B cell (primary cell): ENCODE measurements around the gene ONECUT3. TPM values are rescaled to one million over a fixed set of nuclear protein-coding genes. Genes with fewer than 3 reads are reported as not detected.

Source experiments
- ATAC-seq: fragments of 200-7000 bp; cut with Tn5 transposase; one replicate; pipeline ENCODE4 v1.10.0; 2021; ENCODE audit warnings: low read depth, mild to moderate bottlenecking, moderate number of reproducible peaks, moderate library complexity
- CTCF ChIA-PET: fragments of 350-600 bp; sonication (Branson Sonifier 250); formaldehyde crosslinking; loops from one replicate; lab custom pipeline; 2021; ENCODE audit warnings: antibody characterized with exemption, inconsistent platforms; lab: Charles Lee
- POLR2A ChIA-PET: fragments of 350-600 bp; sonication (Branson Sonifier 250); formaldehyde crosslinking; loops from one replicate; lab custom pipeline; 2021; ENCODE audit warnings: antibody characterized with exemption; lab: Charles Lee
- DNase-seq: peaks from one replicate; pipeline ENCODE4 v3.0.0; 2013
- H2AFZ ChIP-seq: 2 replicates; pipeline ENCODE4 v1.6.1; 2012; ENCODE audit warnings: mild to moderate bottlenecking, low read depth, low read length; ENCODE audit not compliant: insufficient read depth, poor library complexity, severe bottlenecking
- H3K27ac ChIP-seq, 2 donors: 1 replicate in 1 of 2; 2 replicates in 1 of 2; pipeline ENCODE4 v1.5.1; 2012 to 2013; ENCODE audit warnings: low read length in 2 of 2, mild to moderate bottlenecking in 2 of 2, moderate library complexity in 1 of 2
- H3K27me3 ChIP-seq, 4 experiments: fragments of 200-600 bp in 1 of 4; sonication (generic) in 1 of 4; replicated peaks in 1 of 4; 1 replicate in 2 of 4; 2 replicates in 2 of 4; pipeline versions ENCODE4 v1.6.1 to v1.7.0; 2013 to 2016; ENCODE audit warnings: low read length in 3 of 4, mild to moderate bottlenecking in 2 of 4, mixed read lengths in 1 of 4, moderate library complexity in 1 of 4; ENCODE audit not compliant: insufficient read depth in 4 of 4, control insufficient read depth in 3 of 4; ENCODE audit errors: control extremely low read depth in 1 of 4
- H3K36me3 ChIP-seq, 2 experiments: replicated peaks in 1 of 2; 1 replicate in 1 of 2; 2 replicates in 1 of 2; pipeline versions ENCODE4 v1.6.1 to v1.7.1; 2013; ENCODE audit warnings: low read length in 1 of 2; ENCODE audit not compliant: insufficient read depth in 2 of 2, control insufficient read depth in 1 of 2; ENCODE audit errors: control extremely low read depth in 1 of 2, extremely low read depth in 1 of 2
- H3K4me1 ChIP-seq, 2 donors: fragments of 200-600 bp in 1 of 2; sonication (generic) in 1 of 2; 1 replicate in 1 of 2; 2 replicates in 1 of 2; pipeline versions ENCODE4 v1.5.1 to v1.6.1; 2013 to 2017; ENCODE audit warnings: low read length in 2 of 2; ENCODE audit not compliant: control insufficient read depth in 2 of 2, insufficient read depth in 2 of 2
- H3K4me2 ChIP-seq: replicated peaks from 2 replicates; pipeline ENCODE3; 2012; ENCODE audit warnings: mild to moderate bottlenecking, low read depth, low read length; ENCODE audit not compliant: poor library complexity, severe bottlenecking
- H3K4me3 ChIP-seq, 5 experiments: fragments of 200-600 bp in 1 of 5; sonication (generic) in 1 of 5; 1 replicate in 3 of 5; 2 replicates in 2 of 5; pipeline versions ENCODE4 v1.5.1 to v1.7.0; 2011 to 2016; ENCODE audit warnings: low read length in 4 of 5, mild to moderate bottlenecking in 4 of 5, low read depth in 2 of 5, control low read depth in 1 of 5, moderate library complexity in 1 of 5; ENCODE audit not compliant: insufficient read depth in 1 of 5; ENCODE audit errors: control extremely low read depth in 1 of 5, extremely low read depth in 1 of 5
- H3K79me2 ChIP-seq: fragments of 200-600 bp; sonication (generic); one replicate; pipeline ENCODE4 v1.6.0; 2016; ENCODE audit warnings: low read length; ENCODE audit not compliant: control insufficient read depth, insufficient read depth
- H3K9ac ChIP-seq: fragments of 200-600 bp; sonication (generic); 2 replicates; pipeline ENCODE4 v1.6.1; 2017; ENCODE audit warnings: mild to moderate bottlenecking, low read length, moderate library complexity
- H3K9me3 ChIP-seq, 3 donors: one replicate each; pipeline versions ENCODE4 v1.6.1 to v1.7.1; 2013; ENCODE audit warnings: low read length in 2 of 3; ENCODE audit not compliant: control insufficient read depth in 2 of 3, insufficient read depth in 1 of 3; ENCODE audit errors: control extremely low read depth in 1 of 3
- H4K20me1 ChIP-seq: 2 replicates; pipeline ENCODE4 v1.6.0; 2012; ENCODE audit warnings: mild to moderate bottlenecking, low read length; ENCODE audit not compliant: insufficient read depth, control insufficient read depth, poor library complexity, severe bottlenecking
- H3K27ac Mint-ChIP-seq: one replicate; pipeline ENCODE4 v1.8.0; 2021; ENCODE audit warnings: mixed read lengths
- H3K27me3 Mint-ChIP-seq: one replicate; pipeline ENCODE4 v1.8.0; 2021; ENCODE audit warnings: mixed read lengths
- H3K4me1 Mint-ChIP-seq: one replicate; pipeline ENCODE4 v1.8.0; 2021; ENCODE audit warnings: mixed read lengths
- H3K4me3 Mint-ChIP-seq: one replicate; pipeline ENCODE4 v1.8.0; 2021; ENCODE audit warnings: mixed read lengths
- H3K9me3 Mint-ChIP-seq: one replicate; pipeline ENCODE4 v1.8.0; 2022; ENCODE audit warnings: mixed read lengths; ENCODE audit not compliant: insufficient read depth
- EZH2 ChIP-seq: IDR thresholded peaks from 2 replicates; pipeline ENCODE4 v1.6.1; 2012; ENCODE audit warnings: borderline replicate concordance, low read depth, mild to moderate bottlenecking, moderate library complexity, low read length; ENCODE audit not compliant: insufficient read depth, poor library complexity, severe bottlenecking
- WGBS: methylation state at CpG from one replicate; pipeline ENCODE4 v1.1.5; 2013; ENCODE audit warnings: missing lambda C conversion rate; ENCODE audit not compliant: insufficient coverage; 5-methylcytosine and 5-hydroxymethylcytosine counted together
- intact Hi-C: fragments of 100-400 bp; cut with micrococcal nuclease; formaldehyde crosslinking; loops from one replicate; pipeline ENCODE4 v1.10.0; 2022
- polyA plus RNA-seq: library from polyadenylated mRNA; depleted of rRNA; stranded (reverse); fragments of >200 nt; gene quantifications from 2 replicates; pipeline ENCODE4 v1.2.3, GENCODE V29; 2012
- total RNA-seq, 2 donors: library from RNA; stranded (reverse); fragments of 120-200 nt in 1 of 2; gene quantifications; 1 replicate in 1 of 2; 2 replicates in 1 of 2; pipeline versions ENCODE4 v1.2.3 to v1.2.4, GENCODE V29; 2013 to 2022
- TF ChIP-seq, protein P1 (sequence below): fragments of 200-600 bp; IDR thresholded peaks from one replicate; pipeline ENCODE4 v1.8.0; 2022; ENCODE audit warnings: antibody characterized with exemption, mild to moderate bottlenecking

The ONECUT3 gene
- total and polyA plus RNA-seq, 2 donors (not counting 1 experiment from before 2014, with no cell fraction given) = not detected

DNA sequence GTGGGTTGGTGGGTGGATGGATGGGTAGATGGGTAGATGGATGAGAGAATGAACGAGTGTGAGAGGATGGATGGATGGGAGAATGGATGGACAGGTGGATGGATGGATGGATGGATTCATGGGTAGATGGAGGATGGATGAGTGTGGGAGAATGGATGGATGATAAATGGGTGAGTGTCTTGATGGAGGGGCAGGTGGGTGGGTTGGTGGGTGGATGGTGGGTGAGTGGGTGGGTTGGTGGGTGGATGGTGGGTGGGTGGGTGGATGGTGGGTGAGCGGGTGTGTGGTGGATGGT is 35.4 kb upstream of the ONECUT3 start:
- intact Hi-C loops = no loop called here
- Histone ChIP-seq H3K4me1 (peaks cover 0 to 3% of the 10 kb centered on the region in 2 donors), H3K9ac (no peak overlapping the region), H3K4me2 (no peak overlapping the region), H3K27me3 (peaks cover 0 to 54% (median 14%) of the 10 kb centered on the region in 4 experiments), H4K20me1 (no peaks in the 10 kb centered on the region), H3K36me3 (no peaks in the 10 kb centered on the region), H3K27ac (no peak overlapping the region), H3K9me3 (no peaks in the 10 kb centered on the region), H3K79me2 (no peaks in the 10 kb centered on the region), H2AFZ (no peak overlapping the region), H3K4me3 (no peak overlapping the region)
- ChIA-PET CTCF (no interaction called here), POLR2A (no interaction called here)
- Mint-ChIP-seq H3K4me3 (no peak overlapping the region), H3K27me3 (peaks cover 56% of the 10 kb centered on the region), H3K9me3 (peaks cover 4% of the 10 kb centered on the region), H3K27ac (no peak overlapping the region), H3K4me1 (no peaks in the 10 kb centered on the region)
- 100% methylated on average over 1 of the region's 2 CpGs for WGBS
- DNase-seq (no peak), ATAC-seq (no peak)
- TF ChIP-seq, protein P1, sequence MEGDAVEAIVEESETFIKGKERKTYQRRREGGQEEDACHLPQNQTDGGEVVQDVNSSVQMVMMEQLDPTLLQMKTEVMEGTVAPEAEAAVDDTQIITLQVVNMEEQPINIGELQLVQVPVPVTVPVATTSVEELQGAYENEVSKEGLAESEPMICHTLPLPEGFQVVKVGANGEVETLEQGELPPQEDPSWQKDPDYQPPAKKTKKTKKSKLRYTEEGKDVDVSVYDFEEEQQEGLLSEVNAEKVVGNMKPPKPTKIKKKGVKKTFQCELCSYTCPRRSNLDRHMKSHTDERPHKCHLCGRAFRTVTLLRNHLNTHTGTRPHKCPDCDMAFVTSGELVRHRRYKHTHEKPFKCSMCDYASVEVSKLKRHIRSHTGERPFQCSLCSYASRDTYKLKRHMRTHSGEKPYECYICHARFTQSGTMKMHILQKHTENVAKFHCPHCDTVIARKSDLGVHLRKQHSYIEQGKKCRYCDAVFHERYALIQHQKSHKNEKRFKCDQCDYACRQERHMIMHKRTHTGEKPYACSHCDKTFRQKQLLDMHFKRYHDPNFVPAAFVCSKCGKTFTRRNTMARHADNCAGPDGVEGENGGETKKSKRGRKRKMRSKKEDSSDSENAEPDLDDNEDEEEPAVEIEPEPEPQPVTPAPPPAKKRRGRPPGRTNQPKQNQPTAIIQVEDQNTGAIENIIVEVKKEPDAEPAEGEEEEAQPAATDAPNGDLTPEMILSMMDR = no peak
- no peak for TF ChIP-seq EZH2

DNA sequence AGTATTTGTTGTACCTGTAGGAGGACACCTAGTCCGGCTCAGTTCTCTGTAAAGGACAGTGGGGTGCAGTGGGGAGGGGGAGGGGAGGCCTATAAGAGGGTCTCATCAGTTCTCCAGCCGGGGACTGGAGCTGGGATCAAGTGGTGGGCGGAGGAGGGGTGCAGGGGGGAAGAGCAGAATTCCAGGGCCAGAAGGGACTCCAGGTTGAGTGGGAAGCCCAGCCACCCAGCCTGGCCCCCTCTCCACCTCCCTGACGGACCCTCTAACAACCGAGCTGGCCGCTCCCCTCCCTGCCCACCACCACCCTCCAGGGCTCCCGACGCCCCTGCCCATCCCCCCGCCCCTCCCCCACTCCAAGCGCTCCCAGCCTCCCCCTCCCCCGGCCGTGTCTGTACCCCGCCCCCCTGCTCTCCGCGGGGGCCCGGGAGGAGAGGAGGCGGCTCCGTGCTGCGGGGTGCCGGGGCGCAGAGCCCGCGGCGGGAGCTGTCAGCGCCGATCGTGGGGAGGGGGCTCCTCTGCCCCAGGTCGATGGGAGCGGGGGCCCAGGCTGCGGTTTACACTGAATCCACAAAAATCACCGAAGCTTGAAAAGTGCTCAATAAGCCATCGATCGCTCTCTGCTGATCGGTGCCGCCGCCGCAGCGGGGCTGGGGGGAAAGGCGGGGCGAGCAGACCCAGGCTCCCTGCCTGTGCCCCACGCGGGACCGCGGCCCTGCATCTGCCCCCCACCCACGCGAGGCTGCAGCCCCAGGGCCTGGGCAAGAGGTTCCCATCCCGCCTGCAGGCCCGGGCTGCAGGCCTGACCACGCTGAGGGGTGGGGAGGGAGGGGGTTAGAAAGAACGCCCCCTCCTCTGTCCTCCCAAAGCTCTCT is 34.6 kb upstream of the ONECUT3 start:
- intact Hi-C loops = no loop called here
- no peak overlapping the region for H3K27ac Mint-ChIP-seq
- POLR2A ChIA-PET = no interaction called here

More for the DNA sequence above, 34.6 kb upstream of the ONECUT3 start:
- CTCF ChIA-PET = interaction anchor here (0.9 kb wide), 1 partner anchor 172 kb away, joined by 4 read pairs; no protein-coding TSS in a partner anchor
- H3K27me3 Mint-ChIP-seq = peaks cover 58% of the 10 kb centered on the region
- H3K9ac ChIP-seq = no peak overlapping the region
- H2AFZ ChIP-seq = no peak overlapping the region
- no peaks in the 10 kb centered on the region for H3K4me1 Mint-ChIP-seq
- DNase-seq = no peak
- H3K79me2 ChIP-seq = no peaks in the 10 kb centered on the region
- H3K4me3 Mint-ChIP-seq = no peak overlapping the region
- WGBS = 10% methylated on average over 31 of the region's 50 CpGs
- TF ChIP-seq, protein P1 = no peak
- TF ChIP-seq EZH2 = no peak
- peaks cover 4% of the 10 kb centered on the region for H3K9me3 Mint-ChIP-seq
- no peak overlapping the region for H3K4me3 ChIP-seq
- no peaks in the 10 kb centered on the region for H3K36me3 ChIP-seq
- H3K4me1 ChIP-seq = peaks cover 0 to 3% of the 10 kb centered on the region in 2 donors
- H3K9me3 ChIP-seq = no peaks in the 10 kb centered on the region
- H4K20me1 ChIP-seq = no peaks in the 10 kb centered on the region
- ATAC-seq = no peak
- H3K27me3 ChIP-seq = peaks cover 0 to 54% (median 16%) of the 10 kb centered on the region in 4 experiments
- no peak overlapping the region for H3K4me2 ChIP-seq
- no peak overlapping the region for H3K27ac ChIP-seq
